GM23338 (cell line): Measurements from ENCODE around the gene KCTD17.

Source experiments
- CREB1 ChIP-seq: fragments of 250-450 bp; sonication (Bioruptor Pico); IDR thresholded peaks from 2 replicates; pipeline ENCODE4 v1.5.0; 2020; ENCODE audit warnings: low read depth, mild to moderate bottlenecking, moderate library complexity
- TF ChIP-seq, protein P1 (sequence below), 2 experiments: fragments of 200-600 bp in 1 of 2; sonication (generic) in 1 of 2; conservative IDR thresholded peaks; 2 replicates each; pipeline versions ENCODE4 v1.5.1 to v1.6.1; 2016 to 2017; ENCODE audit warnings: antibody characterized with exemption in 2 of 2, low read depth in 2 of 2, mild to moderate bottlenecking in 2 of 2, moderate library complexity in 1 of 2
- TF ChIP-seq, protein P2 (sequence below): IDR thresholded peaks from one replicate; pipeline ENCODE4 v1.6.1; 2018; ENCODE audit warnings: antibody characterized with exemption; ENCODE audit not compliant: unreplicated experiment

DNA sequence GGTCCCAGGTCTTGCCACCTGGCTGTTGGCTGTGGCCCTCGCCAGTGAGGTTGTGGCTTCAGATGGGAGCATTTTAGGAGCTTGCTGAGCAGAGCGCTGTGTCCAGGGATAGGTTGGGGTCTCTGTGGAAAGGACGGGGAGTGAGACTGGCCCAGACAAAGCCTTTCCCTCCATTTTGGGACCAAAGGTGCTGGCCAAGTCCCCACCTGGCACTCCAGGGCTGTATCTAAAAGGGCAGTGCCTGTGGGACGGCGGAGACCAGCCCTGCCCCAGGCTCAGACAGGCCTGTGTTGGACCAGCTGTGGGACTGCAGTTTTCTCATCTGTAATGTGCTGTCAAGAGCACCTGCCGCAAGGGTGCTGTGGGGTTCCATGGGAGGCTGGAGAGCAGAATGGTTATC is 5.0 kb upstream of the KCTD17 start:
- TF ChIP-seq, protein P1, sequence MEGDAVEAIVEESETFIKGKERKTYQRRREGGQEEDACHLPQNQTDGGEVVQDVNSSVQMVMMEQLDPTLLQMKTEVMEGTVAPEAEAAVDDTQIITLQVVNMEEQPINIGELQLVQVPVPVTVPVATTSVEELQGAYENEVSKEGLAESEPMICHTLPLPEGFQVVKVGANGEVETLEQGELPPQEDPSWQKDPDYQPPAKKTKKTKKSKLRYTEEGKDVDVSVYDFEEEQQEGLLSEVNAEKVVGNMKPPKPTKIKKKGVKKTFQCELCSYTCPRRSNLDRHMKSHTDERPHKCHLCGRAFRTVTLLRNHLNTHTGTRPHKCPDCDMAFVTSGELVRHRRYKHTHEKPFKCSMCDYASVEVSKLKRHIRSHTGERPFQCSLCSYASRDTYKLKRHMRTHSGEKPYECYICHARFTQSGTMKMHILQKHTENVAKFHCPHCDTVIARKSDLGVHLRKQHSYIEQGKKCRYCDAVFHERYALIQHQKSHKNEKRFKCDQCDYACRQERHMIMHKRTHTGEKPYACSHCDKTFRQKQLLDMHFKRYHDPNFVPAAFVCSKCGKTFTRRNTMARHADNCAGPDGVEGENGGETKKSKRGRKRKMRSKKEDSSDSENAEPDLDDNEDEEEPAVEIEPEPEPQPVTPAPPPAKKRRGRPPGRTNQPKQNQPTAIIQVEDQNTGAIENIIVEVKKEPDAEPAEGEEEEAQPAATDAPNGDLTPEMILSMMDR (conservative IDR thresholded peaks at IDR 0.05; ENCODE audit: low read depth in 2 of 2) = no peak
- no peak for TF ChIP-seq CREB1
- TF ChIP-seq, protein P2, sequence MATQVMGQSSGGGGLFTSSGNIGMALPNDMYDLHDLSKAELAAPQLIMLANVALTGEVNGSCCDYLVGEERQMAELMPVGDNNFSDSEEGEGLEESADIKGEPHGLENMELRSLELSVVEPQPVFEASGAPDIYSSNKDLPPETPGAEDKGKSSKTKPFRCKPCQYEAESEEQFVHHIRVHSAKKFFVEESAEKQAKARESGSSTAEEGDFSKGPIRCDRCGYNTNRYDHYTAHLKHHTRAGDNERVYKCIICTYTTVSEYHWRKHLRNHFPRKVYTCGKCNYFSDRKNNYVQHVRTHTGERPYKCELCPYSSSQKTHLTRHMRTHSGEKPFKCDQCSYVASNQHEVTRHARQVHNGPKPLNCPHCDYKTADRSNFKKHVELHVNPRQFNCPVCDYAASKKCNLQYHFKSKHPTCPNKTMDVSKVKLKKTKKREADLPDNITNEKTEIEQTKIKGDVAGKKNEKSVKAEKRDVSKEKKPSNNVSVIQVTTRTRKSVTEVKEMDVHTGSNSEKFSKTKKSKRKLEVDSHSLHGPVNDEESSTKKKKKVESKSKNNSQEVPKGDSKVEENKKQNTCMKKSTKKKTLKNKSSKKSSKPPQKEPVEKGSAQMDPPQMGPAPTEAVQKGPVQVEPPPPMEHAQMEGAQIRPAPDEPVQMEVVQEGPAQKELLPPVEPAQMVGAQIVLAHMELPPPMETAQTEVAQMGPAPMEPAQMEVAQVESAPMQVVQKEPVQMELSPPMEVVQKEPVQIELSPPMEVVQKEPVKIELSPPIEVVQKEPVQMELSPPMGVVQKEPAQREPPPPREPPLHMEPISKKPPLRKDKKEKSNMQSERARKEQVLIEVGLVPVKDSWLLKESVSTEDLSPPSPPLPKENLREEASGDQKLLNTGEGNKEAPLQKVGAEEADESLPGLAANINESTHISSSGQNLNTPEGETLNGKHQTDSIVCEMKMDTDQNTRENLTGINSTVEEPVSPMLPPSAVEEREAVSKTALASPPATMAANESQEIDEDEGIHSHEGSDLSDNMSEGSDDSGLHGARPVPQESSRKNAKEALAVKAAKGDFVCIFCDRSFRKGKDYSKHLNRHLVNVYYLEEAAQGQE = no peak
